Kidney epithelial cell (primary cell): ENCODE measurements around the gene REEP2. TPM values are rescaled to one million over a fixed set of nuclear protein-coding genes. Genes with fewer than 3 reads are reported as not detected.

Experiments
- DNase-seq: peaks from one replicate; pipeline ENCODE4 v3.0.0-alpha.2; 2010; ENCODE audit warnings: low read depth
- H3K27me3 ChIP-seq: 2 replicates; pipeline ENCODE4 v1.6.0; 2011; ENCODE audit warnings: low read length; ENCODE audit not compliant: control insufficient read depth, insufficient read depth
- H3K36me3 ChIP-seq: 2 replicates; pipeline ENCODE4 v1.5.1; 2011; ENCODE audit warnings: low read length; ENCODE audit not compliant: control insufficient read depth, insufficient read depth
- H3K4me3 ChIP-seq: 2 replicates; pipeline ENCODE4 v1.5.1; 2011; ENCODE audit warnings: low read depth, mild to moderate bottlenecking, control low read depth, low read length
- total RNA-seq: library from RNA; depleted of rRNA; stranded (reverse); fragments of >200 nt; gene quantifications from 2 replicates; pipeline ENCODE4 v1.2.3, GENCODE V29; 2015
- TF ChIP-seq, protein P1 (sequence below): IDR thresholded peaks from 2 replicates; pipeline ENCODE4 v1.5.1; 2011; ENCODE audit warnings: mild to moderate bottlenecking, moderate library complexity, low read length, control low read depth, inconsistent platforms; ENCODE audit not compliant: insufficient read depth, poor library complexity, severe bottlenecking

Gene REEP2
- total RNA-seq, 1 donor from 2014 or later: 34.7 TPM

DNA sequence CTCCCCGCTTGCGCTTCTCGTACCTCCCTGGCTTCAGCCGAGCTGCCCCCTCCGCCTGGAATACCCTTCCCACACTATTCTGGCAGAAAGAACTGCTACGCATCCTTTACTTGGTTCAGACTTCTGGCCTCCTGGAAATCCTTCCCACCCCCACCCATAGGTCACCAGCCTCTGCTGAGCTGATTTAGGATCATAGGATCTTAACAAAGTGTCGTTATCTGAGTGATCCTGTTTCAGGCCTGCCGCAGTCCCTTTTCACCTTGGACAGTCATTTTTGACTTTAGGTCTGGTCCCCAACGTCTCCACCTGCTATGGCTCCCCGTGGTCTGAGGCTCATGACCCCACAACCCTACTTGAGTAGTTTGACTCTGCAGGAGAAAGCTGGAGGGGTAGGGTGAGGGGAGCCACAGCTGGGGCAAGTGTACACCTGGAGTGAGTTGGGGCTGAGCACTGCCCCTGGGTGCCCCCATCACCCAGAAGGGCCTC, 53.7 kb downstream of the REEP2 start:
- H3K27me3 ChIP-seq: peaks cover 10% of the 10 kb centered on the region
- no peak for DNase-seq
- no peaks in the 10 kb centered on the region for H3K36me3 ChIP-seq
- TF ChIP-seq, protein P1, sequence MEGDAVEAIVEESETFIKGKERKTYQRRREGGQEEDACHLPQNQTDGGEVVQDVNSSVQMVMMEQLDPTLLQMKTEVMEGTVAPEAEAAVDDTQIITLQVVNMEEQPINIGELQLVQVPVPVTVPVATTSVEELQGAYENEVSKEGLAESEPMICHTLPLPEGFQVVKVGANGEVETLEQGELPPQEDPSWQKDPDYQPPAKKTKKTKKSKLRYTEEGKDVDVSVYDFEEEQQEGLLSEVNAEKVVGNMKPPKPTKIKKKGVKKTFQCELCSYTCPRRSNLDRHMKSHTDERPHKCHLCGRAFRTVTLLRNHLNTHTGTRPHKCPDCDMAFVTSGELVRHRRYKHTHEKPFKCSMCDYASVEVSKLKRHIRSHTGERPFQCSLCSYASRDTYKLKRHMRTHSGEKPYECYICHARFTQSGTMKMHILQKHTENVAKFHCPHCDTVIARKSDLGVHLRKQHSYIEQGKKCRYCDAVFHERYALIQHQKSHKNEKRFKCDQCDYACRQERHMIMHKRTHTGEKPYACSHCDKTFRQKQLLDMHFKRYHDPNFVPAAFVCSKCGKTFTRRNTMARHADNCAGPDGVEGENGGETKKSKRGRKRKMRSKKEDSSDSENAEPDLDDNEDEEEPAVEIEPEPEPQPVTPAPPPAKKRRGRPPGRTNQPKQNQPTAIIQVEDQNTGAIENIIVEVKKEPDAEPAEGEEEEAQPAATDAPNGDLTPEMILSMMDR: no peak
- H3K4me3 ChIP-seq: peak overlapping the region; percentile 38

DNA sequence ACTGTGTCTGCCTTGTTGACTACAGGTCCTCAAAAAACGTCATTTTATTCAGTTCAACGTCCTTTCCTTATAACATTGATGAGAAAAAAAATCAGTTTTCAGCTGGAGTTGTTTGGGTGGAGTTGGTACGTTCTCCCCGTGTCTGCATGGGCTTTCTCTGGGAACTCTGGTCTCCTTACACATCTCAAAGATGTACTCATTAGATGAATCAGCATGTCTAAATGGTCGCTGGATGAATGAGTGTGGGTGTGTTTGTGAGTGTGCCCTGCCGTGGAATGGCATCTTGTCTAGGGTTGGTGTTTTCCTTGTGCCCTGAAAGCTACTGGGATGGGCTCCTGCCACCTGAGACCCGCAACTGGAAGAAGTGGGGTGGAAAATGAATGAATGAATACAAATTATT, 56.5 kb downstream of the REEP2 start:
- DNase-seq: no peak
- H3K27me3 ChIP-seq: peaks cover 8% of the 10 kb centered on the region
- no peaks in the 10 kb centered on the region for H3K36me3 ChIP-seq
- H3K4me3 ChIP-seq: no peak overlapping the region
- TF ChIP-seq, protein P1: no peak

Other genes with a start within 250 kb of the REEP2 start
- 23.8 and 27.0 TPM in 2 replicates for gene CDC23, start 225.7 kb upstream of the REEP2 start, total RNA-seq
- 0.08 TPM in 1 of 2 replicates, not detected in the other for gene GFRA3, start 164.4 kb upstream of the REEP2 start, total RNA-seq
- gene CDC25C, start 107.3 kb upstream of the REEP2 start, total RNA-seq: 1.9 and 2.0 TPM in 2 replicates
- gene FAM53C, start 100.8 kb upstream of the REEP2 start, total RNA-seq: 26.3 and 36.8 TPM in 2 replicates
- 44.3 and 45.1 TPM in 2 replicates for gene KDM3B, start 86.4 kb upstream of the REEP2 start, total RNA-seq
- 2.0 and 4.1 TPM in 2 replicates for gene EGR1, start 26.4 kb downstream of the REEP2 start, total RNA-seq
- gene ETF1, start 104.2 kb downstream of the REEP2 start, total RNA-seq: 123 and 149 TPM in 2 replicates
- 584 and 695 TPM in 2 replicates for gene HSPA9, start 136.3 kb downstream of the REEP2 start, total RNA-seq